Measurements from ENCODE around the gene MCM3AP. TPM values are rescaled to one million over a fixed set of nuclear protein-coding genes. Genes with fewer than 3 reads are reported as not detected.

The MCM3AP gene
- total and polyA plus RNA-seq, 4 donors = 15.5 to 58.1 (median 33.5) TPM

GRCh38 chr21:46193829-46194373 is 91.5 kb downstream of the MCM3AP start:
- Histone ChIP-seq H3K27ac (ENCODE audit: low read depth in 1 of 2, low read length in 2 of 2) (no peak overlapping the region), H3K9ac (ENCODE audit: low read depth in 1 of 2, low read length in 2 of 2) (no peak overlapping the region), H3K27me3 (ENCODE audit: control insufficient read depth in 4 of 4, insufficient read depth in 4 of 4, low read length in 3 of 4) (no peaks in the 10 kb centered on the region), H3K9me3 (ENCODE audit: control insufficient read depth in 4 of 4, low read length in 3 of 4) (no peaks in the 10 kb centered on the region), H3K36me3 (ENCODE audit: control insufficient read depth in 4 of 4, insufficient read depth in 3 of 4, low read depth in 1 of 4, low read length in 3 of 4) (peaks cover 17 to 68% (median 42%) of the 10 kb centered on the region in 4 donors), H3K4me3 (ENCODE audit: low read depth in 1 of 3, low read length in 3 of 3) (no peak overlapping the region), H3K4me1 (ENCODE audit: control insufficient read depth in 4 of 4, insufficient read depth in 4 of 4, low read length in 3 of 4) (no peaks in the 10 kb centered on the region)
- TF ChIP-seq, protein P1, sequence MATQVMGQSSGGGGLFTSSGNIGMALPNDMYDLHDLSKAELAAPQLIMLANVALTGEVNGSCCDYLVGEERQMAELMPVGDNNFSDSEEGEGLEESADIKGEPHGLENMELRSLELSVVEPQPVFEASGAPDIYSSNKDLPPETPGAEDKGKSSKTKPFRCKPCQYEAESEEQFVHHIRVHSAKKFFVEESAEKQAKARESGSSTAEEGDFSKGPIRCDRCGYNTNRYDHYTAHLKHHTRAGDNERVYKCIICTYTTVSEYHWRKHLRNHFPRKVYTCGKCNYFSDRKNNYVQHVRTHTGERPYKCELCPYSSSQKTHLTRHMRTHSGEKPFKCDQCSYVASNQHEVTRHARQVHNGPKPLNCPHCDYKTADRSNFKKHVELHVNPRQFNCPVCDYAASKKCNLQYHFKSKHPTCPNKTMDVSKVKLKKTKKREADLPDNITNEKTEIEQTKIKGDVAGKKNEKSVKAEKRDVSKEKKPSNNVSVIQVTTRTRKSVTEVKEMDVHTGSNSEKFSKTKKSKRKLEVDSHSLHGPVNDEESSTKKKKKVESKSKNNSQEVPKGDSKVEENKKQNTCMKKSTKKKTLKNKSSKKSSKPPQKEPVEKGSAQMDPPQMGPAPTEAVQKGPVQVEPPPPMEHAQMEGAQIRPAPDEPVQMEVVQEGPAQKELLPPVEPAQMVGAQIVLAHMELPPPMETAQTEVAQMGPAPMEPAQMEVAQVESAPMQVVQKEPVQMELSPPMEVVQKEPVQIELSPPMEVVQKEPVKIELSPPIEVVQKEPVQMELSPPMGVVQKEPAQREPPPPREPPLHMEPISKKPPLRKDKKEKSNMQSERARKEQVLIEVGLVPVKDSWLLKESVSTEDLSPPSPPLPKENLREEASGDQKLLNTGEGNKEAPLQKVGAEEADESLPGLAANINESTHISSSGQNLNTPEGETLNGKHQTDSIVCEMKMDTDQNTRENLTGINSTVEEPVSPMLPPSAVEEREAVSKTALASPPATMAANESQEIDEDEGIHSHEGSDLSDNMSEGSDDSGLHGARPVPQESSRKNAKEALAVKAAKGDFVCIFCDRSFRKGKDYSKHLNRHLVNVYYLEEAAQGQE (IDR thresholded peaks at IDR 0.05) = no peak
- TF ChIP-seq EGR1 (IDR thresholded peaks at IDR 0.05; ENCODE audit: low read depth in 2 of 2) = no peak
- no peak for TF ChIP-seq RAD21 (IDR thresholded peaks at IDR 0.05)
- no peak for TF ChIP-seq HNF4A (conservative IDR thresholded peaks at IDR 0.05)
- TF ChIP-seq HNF4G (IDR thresholded peaks at IDR 0.05) = no peak
- no peak for TF ChIP-seq NR2F2 (IDR thresholded peaks at IDR 0.05)
- TF ChIP-seq, protein P2, sequence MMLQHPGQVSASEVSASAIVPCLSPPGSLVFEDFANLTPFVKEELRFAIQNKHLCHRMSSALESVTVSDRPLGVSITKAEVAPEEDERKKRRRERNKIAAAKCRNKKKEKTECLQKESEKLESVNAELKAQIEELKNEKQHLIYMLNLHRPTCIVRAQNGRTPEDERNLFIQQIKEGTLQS (IDR thresholded peaks at IDR 0.05) = no peak
- TF ChIP-seq, protein P3, sequence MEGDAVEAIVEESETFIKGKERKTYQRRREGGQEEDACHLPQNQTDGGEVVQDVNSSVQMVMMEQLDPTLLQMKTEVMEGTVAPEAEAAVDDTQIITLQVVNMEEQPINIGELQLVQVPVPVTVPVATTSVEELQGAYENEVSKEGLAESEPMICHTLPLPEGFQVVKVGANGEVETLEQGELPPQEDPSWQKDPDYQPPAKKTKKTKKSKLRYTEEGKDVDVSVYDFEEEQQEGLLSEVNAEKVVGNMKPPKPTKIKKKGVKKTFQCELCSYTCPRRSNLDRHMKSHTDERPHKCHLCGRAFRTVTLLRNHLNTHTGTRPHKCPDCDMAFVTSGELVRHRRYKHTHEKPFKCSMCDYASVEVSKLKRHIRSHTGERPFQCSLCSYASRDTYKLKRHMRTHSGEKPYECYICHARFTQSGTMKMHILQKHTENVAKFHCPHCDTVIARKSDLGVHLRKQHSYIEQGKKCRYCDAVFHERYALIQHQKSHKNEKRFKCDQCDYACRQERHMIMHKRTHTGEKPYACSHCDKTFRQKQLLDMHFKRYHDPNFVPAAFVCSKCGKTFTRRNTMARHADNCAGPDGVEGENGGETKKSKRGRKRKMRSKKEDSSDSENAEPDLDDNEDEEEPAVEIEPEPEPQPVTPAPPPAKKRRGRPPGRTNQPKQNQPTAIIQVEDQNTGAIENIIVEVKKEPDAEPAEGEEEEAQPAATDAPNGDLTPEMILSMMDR (IDR thresholded peaks at IDR 0.05; ENCODE audit: low read depth, low read length, missing input control) = no peak
- TF ChIP-seq FOXA1 (IDR thresholded peaks at IDR 0.05) = no peak
- no peak for TF ChIP-seq YY1 (IDR thresholded peaks at IDR 0.05)
- no peak for TF ChIP-seq RXRA (IDR thresholded peaks at IDR 0.05)
- DNase-seq (ENCODE audit: low spot score) = peak; percentile 31
- 99% methylated on average over 10 of the region's 10 CpGs for WGBS

- no peak overlapping the region for H3K9ac ChIP-seq (ENCODE audit: low read depth in 1 of 2, low read length in 2 of 2)
- H3K36me3 ChIP-seq (ENCODE audit: control insufficient read depth in 4 of 4, insufficient read depth in 3 of 4, low read depth in 1 of 4, low read length in 3 of 4) = peaks cover 17 to 66% (median 42%) of the 10 kb centered on the region in 4 donors
- no peaks in the 10 kb centered on the region for H3K9me3 ChIP-seq (ENCODE audit: control insufficient read depth in 4 of 4, low read length in 3 of 4)
- H3K27ac ChIP-seq (ENCODE audit: low read depth in 1 of 2, low read length in 2 of 2) = no peak overlapping the region
- 96% methylated on average over 20 of the region's 20 CpGs for WGBS
- no peaks in the 10 kb centered on the region for H3K27me3 ChIP-seq (ENCODE audit: control insufficient read depth in 4 of 4, insufficient read depth in 4 of 4, low read length in 3 of 4)
- no peaks in the 10 kb centered on the region for H3K4me1 ChIP-seq (ENCODE audit: control insufficient read depth in 4 of 4, insufficient read depth in 4 of 4, low read length in 3 of 4)
- DNase-seq (ENCODE audit: low spot score) = no peak
- no peak overlapping the region for H3K4me3 ChIP-seq (ENCODE audit: low read depth in 1 of 3, low read length in 3 of 3)
- TF ChIP-seq TAF1 (conservative IDR thresholded peaks at IDR 0.05) = no peak
- no peak for TF ChIP-seq SP1 (IDR thresholded peaks at IDR 0.05)
- no peak for TF ChIP-seq HNF4G (IDR thresholded peaks at IDR 0.05)
- TF ChIP-seq, protein P1 (IDR thresholded peaks at IDR 0.05) = no peak
- no peak for TF ChIP-seq NR2F2 (IDR thresholded peaks at IDR 0.05)
- TF ChIP-seq, protein P3 (IDR thresholded peaks at IDR 0.05; ENCODE audit: low read depth, low read length, missing input control) = no peak
- TF ChIP-seq FOXA1 (IDR thresholded peaks at IDR 0.05) = no peak
- no peak for TF ChIP-seq RAD21 (IDR thresholded peaks at IDR 0.05)
- TF ChIP-seq RXRA (IDR thresholded peaks at IDR 0.05) = no peak
- no peak for TF ChIP-seq JUND (IDR thresholded peaks at IDR 0.05)
Observed at GRCh38 chr21:46191686-46192575, 93.5 kb downstream of the MCM3AP start.

All from liver (tissue), 9 donors.